ENCODE data around the gene CEP85.
"Not testable (repeated sequence)": the region's sequence is repeated elsewhere in the genome, so short reads cannot be mapped to it uniquely, and the experiment has no call there.

Gene CEP85

DNA sequence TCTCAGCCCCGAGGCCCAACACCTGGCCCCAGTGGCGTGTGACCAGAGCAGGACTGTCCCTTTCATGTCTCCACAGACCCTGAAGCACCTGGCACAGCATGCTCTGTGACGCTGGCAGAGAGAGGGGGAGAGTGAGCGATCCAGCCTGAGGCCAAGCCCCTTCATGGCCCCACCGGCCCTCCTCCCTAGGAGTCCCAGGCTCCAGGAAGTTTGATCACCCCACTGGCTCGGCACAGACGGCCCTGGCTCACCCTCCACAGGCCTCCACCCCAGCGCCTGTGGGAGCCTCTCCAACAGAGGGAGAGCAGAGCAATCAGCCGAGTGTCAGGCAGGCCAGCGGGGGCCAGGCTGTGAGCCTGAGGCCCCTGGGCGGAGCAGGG, 56.9 kb downstream of the CEP85 start:
- no peak for DNase-seq (ENCODE audit: low spot score)

- DNase-seq (ENCODE audit: low spot score): no peak
Observed at GRCh38 chr1:26291433-26291832, 57.4 kb downstream of the CEP85 start.

DNA sequence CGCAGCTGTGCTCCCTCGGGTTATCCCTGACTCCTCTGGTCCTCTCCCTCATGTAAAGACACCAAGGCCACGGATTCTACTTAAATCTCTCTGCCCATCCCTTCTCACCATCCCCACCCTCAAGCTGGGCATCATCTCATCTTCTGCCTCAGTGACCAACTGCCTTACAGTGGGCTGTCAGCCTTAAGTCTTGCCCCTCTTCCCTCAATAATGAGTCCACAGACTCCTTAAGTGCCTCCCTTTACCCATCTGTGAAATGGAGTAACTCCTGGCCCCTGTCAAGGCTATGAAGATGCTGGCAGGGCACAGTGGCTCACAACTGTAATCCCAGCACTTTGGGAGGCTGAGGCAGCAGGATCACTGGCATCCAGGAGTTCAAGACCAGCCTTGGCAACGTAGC, 57.9 kb downstream of the CEP85 start:
- DNase-seq (ENCODE audit: low spot score): no peak

- DNase-seq (ENCODE audit: low spot score): not testable (repeated sequence)
Observed at GRCh38 chr1:26292735-26293134, 58.7 kb downstream of the CEP85 start.

DNA sequence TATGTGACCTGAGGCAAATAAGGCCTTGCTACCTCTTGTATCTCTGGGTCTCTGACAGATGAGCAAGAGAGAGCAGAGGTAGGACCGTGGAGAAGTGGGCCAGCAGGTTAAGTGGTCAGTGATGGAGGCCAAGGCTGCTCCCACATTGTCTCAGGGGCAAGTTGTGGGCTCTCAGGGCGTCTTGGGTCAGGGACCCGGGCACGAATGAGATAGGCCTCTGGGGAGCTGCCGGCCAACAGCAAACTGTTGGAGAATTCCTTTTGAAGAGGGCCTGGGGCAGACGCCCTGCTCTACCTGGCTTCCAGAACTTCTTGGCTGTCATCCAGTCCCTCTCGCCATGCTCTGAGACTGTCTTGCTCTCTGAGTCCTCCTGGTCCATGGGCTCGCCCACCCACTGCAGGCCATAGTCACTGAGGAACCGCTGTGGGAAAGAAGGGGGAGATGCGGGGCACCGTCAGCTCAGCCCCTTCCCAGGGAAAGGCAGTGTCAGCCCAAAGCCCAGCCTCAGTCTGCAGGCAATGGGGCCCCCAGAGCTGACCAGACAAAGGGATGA, 60.0 kb downstream of the CEP85 start:
- DNase-seq (ENCODE audit: low spot score): no peak

- no peak for DNase-seq (ENCODE audit: low spot score)
Observed at GRCh38 chr1:26295194-26296138, 61.5 kb downstream of the CEP85 start.

DNA sequence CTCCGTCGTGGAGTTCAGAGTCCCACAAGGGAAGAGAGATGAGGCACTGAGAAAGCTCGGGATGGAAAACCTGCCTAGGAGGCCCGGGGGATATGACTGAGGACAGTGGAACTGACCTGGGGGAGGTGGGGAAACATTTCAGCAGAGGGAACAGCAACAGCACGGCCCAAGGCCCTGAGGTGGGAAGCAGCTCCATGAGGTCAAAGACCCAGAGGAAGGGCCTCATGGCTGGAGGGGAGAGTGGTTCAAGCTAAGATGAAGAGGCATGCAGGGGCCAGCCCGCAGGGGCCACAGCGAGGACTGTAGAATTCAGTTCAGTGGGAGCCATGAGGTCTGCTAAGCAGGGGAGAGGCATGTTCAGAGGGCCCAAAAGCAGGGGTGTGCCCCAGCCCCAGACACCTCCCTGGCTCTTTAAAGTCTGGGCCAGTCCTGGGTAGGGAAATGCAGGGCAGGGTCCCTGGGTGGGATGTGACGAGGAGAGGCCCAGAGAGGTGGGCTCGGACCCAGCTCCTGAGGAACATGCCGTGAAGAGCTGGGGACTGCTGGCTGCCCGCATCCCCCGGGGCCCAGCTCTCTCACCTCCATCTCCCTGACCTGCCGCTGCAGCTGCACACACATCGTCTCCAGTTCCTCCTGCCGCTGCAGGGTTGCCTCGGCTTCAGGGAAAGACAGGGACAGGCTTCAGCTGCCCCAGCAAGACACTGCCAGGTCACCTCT, 62.5 kb downstream of the CEP85 start:
- DNase-seq (ENCODE audit: low spot score): no peak

- DNase-seq (ENCODE audit: low spot score): no peak
Observed at GRCh38 chr1:26297057-26297790, 63.2 kb downstream of the CEP85 start.

DNA sequence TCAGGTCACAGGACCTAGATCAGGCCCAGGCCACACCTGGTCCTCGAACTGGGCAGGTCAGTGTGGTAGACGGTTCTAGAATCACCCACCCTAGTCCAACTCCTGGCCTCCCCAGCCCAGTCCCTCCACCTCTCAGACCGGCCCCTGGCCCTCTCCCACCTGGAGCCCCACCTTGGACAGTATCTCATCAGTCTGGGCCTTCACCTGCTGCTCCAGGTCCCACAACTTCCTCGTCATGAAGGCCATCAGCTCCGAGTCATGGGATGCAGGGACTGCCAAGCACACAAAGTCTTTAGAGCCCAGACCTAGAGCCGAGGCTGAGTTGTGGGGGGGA, 63.8 kb downstream of the CEP85 start:
- DNase-seq (ENCODE audit: low spot score): no peak

DNA sequence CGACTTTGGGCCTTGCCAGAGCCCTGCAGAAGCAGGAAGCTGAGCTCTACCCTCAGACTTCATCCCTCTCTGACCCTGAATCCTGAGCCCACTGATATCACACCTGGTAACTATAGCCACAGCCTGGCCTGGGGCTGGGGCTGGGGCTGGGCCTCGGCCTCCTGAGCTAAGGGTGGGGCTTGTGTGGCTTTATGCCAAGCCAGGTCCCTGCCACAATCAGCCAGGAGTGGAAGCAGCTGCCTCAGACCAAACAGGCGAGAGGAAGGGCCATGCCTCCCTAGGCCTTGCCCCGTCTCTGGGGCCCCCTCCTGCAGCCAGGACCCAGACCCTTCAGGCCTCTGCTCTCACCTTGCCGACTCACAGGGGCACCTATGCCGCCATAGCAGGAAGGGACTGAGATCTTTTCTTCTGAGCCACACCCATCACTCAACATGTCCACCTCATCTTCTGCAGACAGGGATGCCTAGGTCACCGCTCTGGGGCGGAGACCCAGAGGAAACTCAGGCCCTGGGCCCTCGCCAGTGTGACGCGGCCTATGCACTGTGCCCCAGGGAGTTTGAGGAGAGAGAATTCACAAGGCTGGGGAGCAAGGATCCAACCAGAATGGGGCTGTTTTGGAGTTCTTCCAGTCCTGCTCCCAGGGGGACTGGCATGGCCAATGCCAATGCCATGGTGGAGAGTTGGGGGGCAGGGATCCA, 66.7 kb downstream of the CEP85 start:
- no peak for DNase-seq (ENCODE audit: low spot score)

- no peak for DNase-seq (ENCODE audit: low spot score)
Observed at GRCh38 chr1:26302733-26303405, 68.9 kb downstream of the CEP85 start.

- DNase-seq (ENCODE audit: low spot score): no peak
Observed at GRCh38 chr1:26305667-26306289, 71.8 kb downstream of the CEP85 start.

DNA sequence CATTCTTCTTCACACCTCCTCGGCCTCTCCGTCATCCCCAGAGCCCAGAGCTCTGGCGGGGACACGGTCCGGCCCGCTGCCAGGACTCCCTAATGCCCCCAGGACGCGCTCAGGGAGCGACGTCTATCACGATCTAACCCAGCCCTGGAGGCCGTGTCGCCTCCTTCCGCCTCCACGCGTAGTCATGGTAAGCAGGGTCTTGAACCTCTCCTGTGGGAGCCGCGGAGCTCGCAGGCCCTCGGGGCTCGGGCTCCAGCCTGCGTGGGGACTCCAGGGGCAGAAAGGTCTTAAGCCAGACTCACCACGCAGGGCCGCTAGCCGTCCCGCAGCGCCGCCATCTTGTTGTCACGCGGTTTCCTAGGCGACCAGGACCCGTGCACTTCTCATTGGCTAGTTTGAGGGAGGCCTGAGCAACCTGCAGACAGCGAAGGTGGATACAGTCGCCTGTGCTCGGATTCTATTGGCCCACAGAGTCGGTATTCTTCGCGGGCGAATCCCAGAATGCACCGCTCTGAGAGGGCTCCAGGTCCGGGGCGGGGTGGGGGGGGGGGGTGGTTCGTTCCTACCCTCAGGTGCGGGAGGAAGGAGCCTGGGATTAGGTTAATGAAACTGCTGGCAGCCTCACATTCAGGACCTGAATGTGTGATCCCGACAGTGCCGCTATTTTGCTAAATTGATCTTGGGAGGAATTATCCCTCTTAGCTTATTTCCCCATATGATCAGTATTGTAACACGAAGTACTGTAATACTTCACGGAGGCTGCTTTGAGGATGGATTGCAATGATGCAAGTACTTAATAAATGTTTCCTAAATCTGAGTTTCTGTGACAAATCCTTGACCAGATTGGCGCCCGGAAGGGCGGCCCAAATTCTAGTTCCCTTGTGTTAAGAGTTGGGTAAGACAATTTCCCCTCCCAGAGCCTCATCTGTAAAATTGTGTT, 72.6 kb downstream of the CEP85 start, which contains the start of gene UBXN11:
Gene UBXN11, minus strand, starts transcription at position 347 of the 940 bp plus-strand sequence. CDS start 3,753 bp downstream, outside the sequence.
- DNase-seq (ENCODE audit: low spot score): peak; percentile 96

- DNase-seq (ENCODE audit: low spot score): no peak
Observed at GRCh38 chr1:26307363-26307781, 73.4 kb downstream of the CEP85 start.

DNA sequence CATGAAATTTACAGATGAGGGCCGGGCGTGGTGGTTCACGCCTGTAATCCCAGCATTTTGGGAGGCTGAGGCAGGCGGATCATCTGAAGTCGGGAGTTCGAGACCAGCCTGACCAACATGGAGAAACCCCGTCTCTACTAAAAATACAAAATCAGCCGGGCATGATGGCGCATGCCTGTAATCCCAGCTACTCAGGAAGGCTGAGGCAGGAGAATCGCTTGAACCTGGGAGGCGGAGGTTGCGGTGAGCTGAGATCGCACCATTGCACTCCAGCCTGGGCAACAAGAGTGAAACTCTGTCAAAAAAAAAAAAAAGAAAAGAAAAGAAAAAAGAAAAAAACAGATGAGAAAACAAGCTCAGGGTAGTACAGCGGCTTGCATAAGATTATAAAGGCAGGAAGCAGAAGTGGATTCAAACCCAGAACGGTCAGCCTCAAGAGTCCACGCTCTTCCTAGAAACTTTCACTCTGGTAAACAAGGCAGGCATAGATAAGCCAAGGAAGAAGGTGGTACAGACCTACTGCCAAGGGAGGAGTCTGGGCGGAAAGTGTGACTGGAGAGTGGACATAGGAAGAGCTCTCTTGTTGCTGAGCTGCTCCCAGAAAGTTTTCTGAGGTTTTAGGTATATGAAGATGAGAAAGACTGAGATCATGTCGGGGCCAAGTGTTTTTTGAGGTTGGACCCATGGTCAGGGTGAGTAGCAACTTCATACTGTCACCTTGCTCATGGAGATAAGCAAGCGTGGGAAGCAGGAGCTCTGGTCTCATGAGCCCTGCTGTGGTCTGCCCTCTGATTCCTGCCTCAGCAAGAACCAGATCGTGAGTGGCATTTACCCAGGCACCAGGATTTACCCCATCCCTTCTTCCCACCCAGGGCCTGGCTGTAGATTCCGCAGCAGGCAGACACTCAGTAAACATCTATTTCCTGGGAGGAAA, 74.2 kb downstream of the CEP85 start:
- not testable (repeated sequence) for DNase-seq (ENCODE audit: low spot score)

DNA sequence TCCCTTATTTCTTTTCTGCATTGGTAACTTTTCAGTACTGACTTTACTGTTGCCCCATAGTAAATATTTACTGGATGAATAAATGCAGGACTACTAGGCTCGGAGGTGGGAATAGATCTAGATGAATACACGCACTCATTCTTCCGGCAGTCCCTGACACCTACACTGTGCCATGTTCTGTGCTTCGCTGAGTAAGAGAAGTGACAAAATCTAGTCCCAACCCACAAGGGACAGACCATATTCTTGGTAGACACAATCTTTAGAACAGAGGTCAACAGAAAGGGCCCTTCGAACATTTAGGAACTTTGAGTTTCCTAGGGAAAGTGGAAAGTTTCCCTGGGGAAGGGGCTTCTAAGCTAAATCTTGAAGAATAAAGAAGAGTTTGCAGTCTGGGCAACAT, 80.5 kb downstream of the CEP85 start:
- no peak for DNase-seq (ENCODE audit: low spot score)

GRCh38 chr1:26315874-26316850, 82.2 kb downstream of the CEP85 start:
- no peak for DNase-seq (ENCODE audit: low spot score)
